Activated naive CD8-positive, alpha-beta T cell treated with anti-CD3 and anti-CD28 coated beads, Interleukin-2, amount 50 U/mL, for 24 hours (primary cell): ENCODE results near the gene HEG1.

Experiments used
- ATAC-seq: fragments of 150-1000 bp; cut with Tn5 transposase; one replicate; pipeline ENCODE4 v1.10.0; 2021
- DNase-seq: peaks from one replicate; pipeline ENCODE4 v3.0.0; 2021
- H3K27ac Mint-ChIP-seq: one replicate; pipeline ENCODE4 v1.8.0; 2021; ENCODE audit warnings: mild to moderate bottlenecking, mixed read lengths
- H3K27me3 Mint-ChIP-seq: one replicate; pipeline ENCODE4 v1.8.0; 2021; ENCODE audit warnings: mixed read lengths
- H3K36me3 Mint-ChIP-seq: one replicate; pipeline ENCODE4 v1.8.0; 2021; ENCODE audit warnings: low read depth, mixed read lengths
- H3K4me1 Mint-ChIP-seq: one replicate; pipeline ENCODE4 v1.8.0; 2021; ENCODE audit warnings: mixed read lengths
- H3K4me3 Mint-ChIP-seq: one replicate; pipeline ENCODE4 v1.8.0; 2021; ENCODE audit warnings: mild to moderate bottlenecking, moderate library complexity, mixed read lengths
- H3K9me3 Mint-ChIP-seq: one replicate; pipeline ENCODE4 v1.8.0; 2021; ENCODE audit warnings: mixed read lengths

Gene HEG1

DNA sequence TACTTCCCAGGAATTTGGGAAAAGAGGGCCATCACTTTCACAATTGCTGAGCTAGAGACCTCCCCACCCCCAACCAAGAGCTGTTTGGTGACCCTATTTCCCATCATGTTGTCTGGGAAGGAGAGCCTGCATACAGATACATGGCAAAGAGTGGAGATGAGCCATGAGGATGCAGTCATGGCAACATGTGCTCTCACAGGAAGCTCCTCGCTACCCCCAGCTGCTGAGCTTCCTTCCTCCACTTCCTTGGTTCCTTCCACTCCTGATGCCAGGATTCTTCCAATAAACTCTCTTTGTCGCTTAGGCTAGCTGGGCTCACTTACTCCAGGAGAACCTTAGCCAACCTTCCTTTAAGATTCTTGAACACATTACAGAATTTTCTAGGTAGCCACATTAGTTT is 72.9 kb downstream of the HEG1 start:
- H3K36me3 Mint-ChIP-seq, result peaks cover 8% of the 10 kb centered on the region
- H3K9me3 Mint-ChIP-seq, result no peaks in the 10 kb centered on the region
- no peak overlapping the region for H3K4me3 Mint-ChIP-seq
- H3K27ac Mint-ChIP-seq, result no peak overlapping the region
- DNase-seq (no peak), ATAC-seq (no peak)
- H3K27me3 Mint-ChIP-seq, result no peaks in the 10 kb centered on the region
- no peaks in the 10 kb centered on the region for H3K4me1 Mint-ChIP-seq

DNA sequence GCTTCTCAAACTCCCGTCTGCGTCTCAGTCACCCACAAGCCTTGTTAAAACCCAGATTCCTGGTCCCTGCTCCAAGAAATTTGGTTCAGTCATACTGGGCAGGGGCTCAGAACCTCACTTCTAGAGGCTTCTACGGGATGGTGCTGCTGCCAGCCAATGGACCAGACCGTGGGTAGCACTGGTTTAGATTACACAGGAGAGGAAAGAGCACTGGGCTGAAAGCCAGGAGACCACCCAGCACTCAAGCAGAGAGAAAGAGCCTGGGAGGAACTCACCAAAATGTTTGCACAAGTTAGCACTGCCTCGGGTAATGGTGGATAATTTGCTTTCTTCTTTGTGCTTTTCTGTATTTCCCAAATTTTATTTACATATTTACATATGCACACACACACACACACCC is 74.3 kb downstream of the HEG1 start:
- Mint-ChIP-seq H3K27me3 (no peaks in the 10 kb centered on the region), H3K4me3 (no peak overlapping the region), H3K36me3 (peaks cover 21% of the 10 kb centered on the region), H3K4me1 (peaks cover 3% of the 10 kb centered on the region), H3K27ac (no peak overlapping the region), H3K9me3 (no peaks in the 10 kb centered on the region)
- ATAC-seq (no peak), DNase-seq (no peak)

DNA sequence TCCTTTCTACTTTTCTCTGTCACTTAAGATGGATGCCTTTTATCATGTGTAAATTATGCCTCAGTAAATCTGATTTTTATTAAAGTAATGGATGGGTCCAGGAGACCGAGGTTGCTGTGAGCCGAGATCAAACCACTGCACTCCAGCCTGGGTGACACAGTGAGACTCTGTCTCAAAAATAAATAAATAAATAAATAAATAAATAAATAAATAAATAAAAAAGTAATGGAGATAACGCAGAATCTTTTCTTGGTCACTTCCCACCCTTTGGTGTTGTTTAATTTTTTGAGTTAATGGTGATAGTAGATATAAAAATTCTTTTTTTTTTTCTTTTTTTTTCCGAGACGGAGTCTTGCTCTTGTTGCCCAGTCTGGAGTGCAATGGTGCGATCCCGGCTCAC is 77.2 kb downstream of the HEG1 start:
- Mint-ChIP-seq H3K27me3 (no peaks in the 10 kb centered on the region), H3K27ac (no peak overlapping the region), H3K4me1 (peaks cover 6% of the 10 kb centered on the region), H3K9me3 (no peaks in the 10 kb centered on the region), H3K36me3 (peaks cover 21% of the 10 kb centered on the region), H3K4me3 (no peak overlapping the region)
- DNase-seq (no peak), ATAC-seq (no peak)

DNA sequence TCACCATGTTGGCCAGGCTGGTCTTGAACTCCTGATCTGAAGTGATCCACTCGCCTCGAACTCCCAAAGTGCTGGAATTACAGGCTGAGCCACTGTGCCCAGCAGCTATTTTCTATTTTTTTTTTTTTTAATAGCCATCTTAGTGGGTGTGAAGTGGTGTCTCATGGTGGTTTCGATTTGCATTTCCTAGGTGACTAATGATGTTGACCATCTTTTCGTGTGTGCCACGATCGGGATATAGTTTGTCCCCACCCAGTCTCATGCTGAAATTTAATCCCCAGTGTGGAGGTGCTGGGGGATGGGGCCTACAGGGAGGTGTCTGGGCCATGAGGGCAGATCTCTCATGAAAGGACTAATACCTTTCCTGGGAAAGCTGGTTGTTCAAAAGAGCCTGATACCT is 79.4 kb downstream of the HEG1 start:
- Mint-ChIP-seq H3K36me3 (peaks cover 25% of the 10 kb centered on the region), H3K4me3 (no peak overlapping the region), H3K9me3 (no peaks in the 10 kb centered on the region), H3K27me3 (no peaks in the 10 kb centered on the region), H3K27ac (no peak overlapping the region), H3K4me1 (peaks cover 6% of the 10 kb centered on the region)
- ATAC-seq, result no peak
- DNase-seq, result no peak

DNA sequence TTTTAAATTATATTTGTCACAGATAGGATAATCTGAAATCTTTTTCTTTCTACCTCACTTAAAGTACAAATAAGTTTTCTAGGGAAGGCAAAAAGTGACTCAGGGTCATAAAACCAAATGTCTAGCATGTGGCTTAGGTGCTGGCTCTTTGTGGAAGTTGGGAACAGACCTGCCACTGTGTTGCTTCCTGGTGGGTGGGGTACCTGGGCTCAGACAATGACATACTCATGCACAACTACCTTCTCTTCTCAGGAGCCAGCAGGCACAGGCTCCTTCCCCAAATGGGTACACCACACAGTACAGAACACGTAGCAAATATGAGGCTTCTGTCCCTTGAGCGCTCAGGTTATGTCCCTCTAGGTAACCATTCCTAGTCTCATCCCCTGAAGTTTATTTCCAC is 81.1 kb downstream of the HEG1 start:
- Mint-ChIP-seq H3K4me3 (no peak overlapping the region), H3K27ac (no peak overlapping the region), H3K4me1 (peaks cover 6% of the 10 kb centered on the region), H3K9me3 (no peaks in the 10 kb centered on the region), H3K27me3 (no peaks in the 10 kb centered on the region), H3K36me3 (peaks cover 35% of the 10 kb centered on the region)
- DNase-seq (no peak), ATAC-seq (no peak)

DNA sequence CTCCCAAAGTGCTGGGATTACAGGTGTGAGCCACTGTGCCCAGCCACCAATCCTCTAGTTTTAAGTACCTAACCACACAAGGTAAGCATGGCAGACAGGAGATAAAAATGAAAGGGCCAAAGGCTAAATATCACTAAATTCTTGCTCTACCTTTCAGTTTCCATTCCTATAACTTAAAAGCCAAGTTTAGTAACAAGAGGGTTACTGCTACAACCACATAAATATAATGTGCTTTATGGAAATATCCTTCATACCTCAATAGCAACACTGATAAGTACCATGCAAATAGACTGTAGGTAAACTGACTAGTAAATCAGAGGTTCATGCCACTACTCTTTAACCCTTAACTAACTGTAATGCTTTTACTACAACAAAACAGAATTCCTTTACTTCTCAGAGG is 82.5 kb downstream of the HEG1 start:
- no peaks in the 10 kb centered on the region for H3K27me3 Mint-ChIP-seq
- H3K4me3 Mint-ChIP-seq, result no peak overlapping the region
- H3K36me3 Mint-ChIP-seq, result peaks cover 33% of the 10 kb centered on the region
- no peak for ATAC-seq
- no peak overlapping the region for H3K27ac Mint-ChIP-seq
- peaks cover 6% of the 10 kb centered on the region for H3K4me1 Mint-ChIP-seq
- H3K9me3 Mint-ChIP-seq, result no peaks in the 10 kb centered on the region
- no peak for DNase-seq

DNA sequence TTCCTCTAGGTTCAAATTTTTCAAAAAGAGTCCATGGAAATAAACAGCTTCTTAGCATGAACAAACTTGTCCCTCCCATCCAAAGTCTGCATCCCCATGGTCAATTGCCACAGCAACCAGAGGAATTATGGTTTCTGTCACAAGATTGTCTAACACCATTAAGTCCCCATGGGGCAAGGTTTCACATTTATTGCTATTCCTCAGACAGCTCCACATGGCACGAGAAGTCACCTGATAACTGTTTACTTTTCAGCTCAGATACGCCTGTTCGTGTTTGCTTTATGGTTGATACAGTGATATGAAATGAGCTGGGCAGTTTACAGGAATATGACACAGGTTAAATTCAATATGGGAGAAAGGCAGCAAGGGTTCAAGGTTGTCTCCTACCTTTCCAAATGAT is 83.3 kb downstream of the HEG1 start:
- DNase-seq (no peak), ATAC-seq (no peak)
- Mint-ChIP-seq H3K4me3 (no peak overlapping the region), H3K27me3 (no peaks in the 10 kb centered on the region), H3K27ac (no peak overlapping the region), H3K36me3 (peaks cover 28% of the 10 kb centered on the region), H3K4me1 (peaks cover 6% of the 10 kb centered on the region), H3K9me3 (no peaks in the 10 kb centered on the region)

DNA sequence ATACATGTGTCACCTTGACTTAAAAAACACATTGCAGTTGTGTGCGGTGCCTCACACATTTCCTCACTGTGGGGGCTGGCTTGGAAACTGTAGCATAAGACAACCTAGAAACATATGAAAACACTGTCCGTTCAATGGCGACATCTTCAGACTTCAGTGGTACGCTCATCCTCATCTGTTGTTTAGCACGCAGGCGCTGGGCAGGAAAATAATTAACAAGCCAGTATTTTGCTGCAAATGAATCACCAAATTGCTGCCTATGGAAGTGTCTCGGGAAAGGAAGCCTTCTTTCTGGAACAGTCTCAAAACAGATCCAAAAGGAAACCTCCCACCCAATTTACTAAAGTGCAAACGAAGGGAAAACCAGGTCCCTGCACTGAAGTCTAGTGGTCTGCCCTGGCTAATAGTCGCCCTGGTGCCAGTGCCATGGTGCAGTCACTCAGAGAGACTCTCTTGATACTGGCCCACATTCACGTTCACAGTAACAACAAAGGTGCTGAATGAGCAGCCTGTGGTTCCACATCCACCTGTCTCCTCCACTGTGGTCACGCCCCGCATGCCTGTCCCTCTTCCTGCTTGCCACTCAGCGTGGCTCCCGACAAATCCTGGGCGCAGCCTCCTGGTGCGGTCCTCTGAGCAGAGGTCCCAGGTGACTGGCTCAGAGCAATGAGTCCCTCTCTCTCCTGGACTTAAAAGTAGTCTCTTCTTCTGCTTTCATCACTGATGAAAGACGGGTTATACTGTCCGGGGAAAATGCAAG is 85.7 kb downstream of the HEG1 start:
- no peaks in the 10 kb centered on the region for H3K4me1 Mint-ChIP-seq
- DNase-seq, result no peak
- H3K36me3 Mint-ChIP-seq, result peaks cover 14% of the 10 kb centered on the region
- ATAC-seq, result no peak
- H3K27ac Mint-ChIP-seq, result peak overlapping the region; percentile 51
- no peaks in the 10 kb centered on the region for H3K27me3 Mint-ChIP-seq
- H3K4me3 Mint-ChIP-seq, result no peak overlapping the region
- no peaks in the 10 kb centered on the region for H3K9me3 Mint-ChIP-seq

DNA sequence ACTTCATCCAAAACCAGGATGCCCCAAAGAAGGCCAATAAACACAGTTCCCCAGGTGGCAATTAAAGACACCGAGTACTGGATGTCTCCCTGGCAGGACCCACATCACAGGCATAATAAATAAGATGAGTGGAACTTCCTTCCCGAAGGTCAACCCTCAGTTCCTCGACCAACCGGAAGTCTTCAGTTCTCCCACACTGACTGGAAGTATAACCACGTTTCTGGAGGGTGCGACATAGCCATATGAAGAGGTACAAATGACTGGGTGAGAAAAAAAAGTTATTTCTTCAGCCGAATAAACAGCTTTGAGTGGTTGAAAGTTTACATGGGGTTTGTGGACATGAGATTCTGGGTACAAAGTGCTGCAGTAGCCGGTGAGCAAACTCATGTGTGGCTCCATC is 86.6 kb downstream of the HEG1 start:
- no peak overlapping the region for H3K4me3 Mint-ChIP-seq
- no peak overlapping the region for H3K27ac Mint-ChIP-seq
- ATAC-seq (no peak), DNase-seq (no peak)
- no peaks in the 10 kb centered on the region for H3K9me3 Mint-ChIP-seq
- no peaks in the 10 kb centered on the region for H3K4me1 Mint-ChIP-seq
- no peaks in the 10 kb centered on the region for H3K27me3 Mint-ChIP-seq
- H3K36me3 Mint-ChIP-seq, result peaks cover 14% of the 10 kb centered on the region

DNA sequence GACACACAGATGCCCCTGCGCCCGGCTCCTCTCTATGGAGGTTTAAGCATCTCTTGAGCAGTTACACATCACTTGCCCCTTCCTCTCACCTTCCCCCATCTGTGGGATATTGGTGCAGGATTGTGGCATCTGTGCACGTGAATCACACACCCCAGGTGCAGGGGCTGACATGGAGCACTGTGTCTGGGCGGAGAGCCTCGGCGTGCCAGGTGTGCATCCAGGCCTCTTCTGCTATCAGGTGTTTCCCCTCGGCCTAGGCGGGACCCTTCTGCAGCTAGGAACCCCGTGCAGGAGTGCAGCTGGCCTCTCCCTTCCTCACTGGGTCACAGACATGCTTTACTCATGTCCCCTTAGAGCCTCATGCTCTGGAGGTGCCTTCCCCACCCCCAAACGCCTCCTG is 87.8 kb downstream of the HEG1 start:
- ATAC-seq (no peak), DNase-seq (no peak)
- Mint-ChIP-seq H3K36me3 (peaks cover 11% of the 10 kb centered on the region), H3K27me3 (no peaks in the 10 kb centered on the region), H3K4me3 (no peak overlapping the region), H3K9me3 (no peaks in the 10 kb centered on the region), H3K27ac (no peak overlapping the region), H3K4me1 (no peaks in the 10 kb centered on the region)

DNA sequence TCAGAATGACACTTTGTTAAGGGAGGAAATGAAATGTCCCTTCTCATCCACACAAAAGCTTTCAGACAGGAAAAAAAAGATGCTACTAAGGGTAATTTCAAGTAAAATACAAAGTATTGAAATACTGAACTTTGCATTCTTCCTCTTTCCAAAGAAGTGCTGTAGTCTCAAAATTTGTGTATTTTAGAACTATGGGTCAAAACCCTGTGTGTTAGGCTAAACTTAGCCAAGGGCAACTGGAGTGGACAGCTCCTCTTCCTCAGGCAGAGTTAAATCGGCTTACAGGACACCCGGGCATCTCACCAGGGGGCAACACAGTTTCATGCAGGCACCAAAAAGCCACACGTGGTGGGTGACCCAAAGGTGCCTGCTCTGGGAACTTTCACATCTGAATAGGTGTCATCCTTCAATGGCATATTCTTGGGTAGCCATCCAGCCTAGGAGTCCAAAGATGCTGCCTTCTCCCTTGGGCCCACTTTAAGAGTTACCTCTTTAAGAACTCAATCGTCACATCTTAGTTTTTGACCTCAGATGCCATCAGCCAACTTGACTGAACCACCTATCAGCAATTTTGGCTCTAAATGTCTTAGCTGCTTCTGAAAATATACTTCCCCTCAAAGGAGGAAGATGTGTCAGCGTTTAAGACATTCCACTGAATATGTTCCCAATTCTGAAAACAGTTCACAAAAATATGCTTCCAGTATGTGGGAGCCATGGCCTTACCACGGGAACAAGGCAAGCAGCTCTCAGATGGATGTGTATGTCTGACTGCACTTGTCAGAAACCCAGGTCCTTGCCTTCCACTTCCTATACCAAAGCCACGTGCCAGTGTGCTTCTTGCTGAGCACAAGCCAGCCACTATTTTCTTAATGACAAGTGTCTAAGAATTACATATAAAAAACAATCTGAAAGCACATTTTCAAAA is 89.0 kb downstream of the HEG1 start:
- Mint-ChIP-seq H3K27me3 (peaks cover under 1% of the 10 kb centered on the region), H3K36me3 (peaks cover 10% of the 10 kb centered on the region), H3K4me3 (no peak overlapping the region), H3K4me1 (no peaks in the 10 kb centered on the region), H3K27ac (no peak overlapping the region), H3K9me3 (no peaks in the 10 kb centered on the region)
- no peak for ATAC-seq
- no peak for DNase-seq

DNA sequence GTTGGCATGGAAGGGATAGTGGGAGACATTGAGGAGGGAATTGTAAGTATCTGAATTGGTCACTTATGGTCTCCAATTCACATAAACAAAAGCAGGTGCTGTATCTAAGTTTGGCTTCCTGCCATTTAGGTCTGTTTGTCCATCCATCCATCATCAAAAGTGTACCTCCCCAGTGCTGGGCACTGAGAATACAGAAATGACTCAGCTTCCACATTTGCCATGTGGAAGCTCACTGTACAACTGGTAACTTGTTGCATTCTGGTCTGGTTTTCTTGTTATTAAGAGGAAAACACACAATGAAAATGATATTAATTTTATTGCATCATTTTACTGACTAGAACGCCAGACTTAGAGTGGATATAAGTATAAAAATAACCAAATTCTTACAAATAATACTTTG is 90.4 kb downstream of the HEG1 start:
- Mint-ChIP-seq H3K36me3 (peaks cover 6% of the 10 kb centered on the region), H3K27me3 (peaks cover 2% of the 10 kb centered on the region), H3K9me3 (no peaks in the 10 kb centered on the region), H3K27ac (no peak overlapping the region), H3K4me1 (no peaks in the 10 kb centered on the region), H3K4me3 (no peak overlapping the region)
- no peak for ATAC-seq
- no peak for DNase-seq

DNA sequence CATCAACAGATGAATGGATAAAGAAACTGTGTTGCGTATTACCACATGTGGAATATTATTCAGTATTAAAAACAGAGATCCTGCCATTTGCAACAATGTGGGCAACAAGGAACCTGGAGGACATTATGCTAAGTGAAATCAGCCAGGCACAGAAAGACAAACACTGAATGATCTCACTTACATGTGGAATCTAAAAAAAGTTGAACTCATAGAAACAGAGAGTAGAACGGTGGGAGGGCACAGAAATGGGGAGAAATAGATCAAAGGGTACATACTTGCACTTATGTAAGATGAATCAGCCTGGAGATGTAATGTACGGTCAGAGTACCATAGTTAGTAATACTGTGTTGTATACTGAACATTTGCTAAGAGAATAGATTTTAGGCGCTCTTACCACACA is 91.4 kb downstream of the HEG1 start:
- Mint-ChIP-seq H3K27me3 (peaks cover 2% of the 10 kb centered on the region), H3K27ac (no peak overlapping the region), H3K4me3 (no peak overlapping the region), H3K9me3 (no peaks in the 10 kb centered on the region), H3K4me1 (no peaks in the 10 kb centered on the region), H3K36me3 (no peaks in the 10 kb centered on the region)
- DNase-seq (no peak), ATAC-seq (no peak)

DNA sequence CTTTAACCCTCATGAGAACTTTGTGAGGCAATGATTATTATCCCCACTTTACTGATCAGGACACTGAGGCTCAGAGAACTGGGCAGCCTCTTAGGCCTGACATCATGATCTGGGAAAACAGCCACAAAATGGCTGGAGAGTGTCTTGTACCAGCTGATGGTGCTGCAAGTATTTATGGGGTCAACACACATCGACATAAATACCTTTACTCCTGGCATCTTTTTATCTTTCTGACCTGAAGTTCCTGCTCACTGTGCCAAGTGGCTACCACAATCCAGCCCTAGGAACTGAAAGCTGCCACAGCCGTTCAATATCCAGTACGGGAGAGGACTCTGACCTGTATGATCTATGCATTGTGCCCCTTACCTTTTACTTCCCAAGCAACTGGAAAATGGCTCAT is 92.0 kb downstream of the HEG1 start:
- Mint-ChIP-seq H3K4me1 (no peaks in the 10 kb centered on the region), H3K27ac (no peak overlapping the region), H3K27me3 (peaks cover 2% of the 10 kb centered on the region), H3K4me3 (no peak overlapping the region), H3K9me3 (no peaks in the 10 kb centered on the region), H3K36me3 (no peaks in the 10 kb centered on the region)
- DNase-seq, result no peak
- ATAC-seq, result no peak

DNA sequence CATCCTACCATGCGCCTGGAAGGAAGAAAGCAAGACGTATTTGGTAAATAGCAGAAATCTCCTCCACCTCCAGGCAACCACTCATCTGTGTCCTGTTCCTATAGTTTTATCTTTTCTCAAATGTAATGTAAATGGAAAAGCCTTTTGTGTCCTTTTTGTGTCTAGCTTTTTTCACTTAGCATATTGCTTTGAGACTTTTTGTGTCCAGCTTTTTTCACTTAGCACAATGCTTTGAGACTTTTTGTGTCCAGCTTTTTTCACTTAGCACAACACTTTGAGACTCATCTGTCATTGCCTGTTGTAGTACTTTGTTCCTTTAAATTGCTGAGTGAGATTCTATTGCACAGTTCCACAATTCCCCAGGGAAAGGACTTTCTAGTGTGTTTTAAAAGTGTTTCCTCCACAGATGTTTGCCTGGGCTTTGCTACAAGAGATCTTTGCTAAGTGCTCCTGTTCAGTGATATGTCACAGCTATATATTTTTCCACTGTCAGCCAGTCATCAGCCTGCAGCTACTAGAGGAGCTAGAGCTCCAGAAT is 93.3 kb downstream of the HEG1 start:
- Mint-ChIP-seq H3K27ac (no peak overlapping the region), H3K4me3 (no peak overlapping the region), H3K4me1 (no peaks in the 10 kb centered on the region), H3K9me3 (no peaks in the 10 kb centered on the region), H3K36me3 (no peaks in the 10 kb centered on the region), H3K27me3 (peaks cover 2% of the 10 kb centered on the region)
- DNase-seq, result no peak
- ATAC-seq, result no peak
